Smooth muscle cell (in vitro differentiated cells): ENCODE measurements around the gene PCDHB6. TPM values are rescaled to one million over a fixed set of nuclear protein-coding genes. Genes with fewer than 3 reads are reported as not detected.
"Not testable (repeated sequence)": the region's sequence is repeated elsewhere in the genome, so short reads cannot be mapped to it uniquely, and the experiment has no call there.

Experiments used
- DNase-seq: peaks from one replicate; lab custom pipeline; 2025; ENCODE audit not compliant: unreplicated experiment; lab: John Stamatoyannopoulos, UW
- H2AFZ ChIP-seq: fragments of 200-600 bp; sonication (generic); 2 replicates; pipeline ENCODE4 v1.6.0; 2016; ENCODE audit warnings: antibody characterized with exemption, low read depth, mild to moderate bottlenecking
- H3F3A ChIP-seq: fragments of 200-600 bp; sonication (generic); 2 replicates; pipeline ENCODE4 v1.6.0; 2017; ENCODE audit warnings: antibody characterized with exemption, low read depth
- H3K27ac ChIP-seq: fragments of 200-600 bp; sonication (generic); 2 replicates; pipeline ENCODE4 v1.5.1; 2016; ENCODE audit warnings: low read depth, mild to moderate bottlenecking
- H3K27me3 ChIP-seq: fragments of 200-600 bp; sonication (generic); 2 replicates; pipeline ENCODE4 v1.6.1; 2016; ENCODE audit warnings: low read depth, mild to moderate bottlenecking
- H3K36me3 ChIP-seq: fragments of 200-600 bp; sonication (generic); 2 replicates; pipeline ENCODE4 v1.5.1; 2016; ENCODE audit warnings: low read depth
- H3K4me1 ChIP-seq: fragments of 200-600 bp; sonication (generic); 2 replicates; pipeline ENCODE4 v1.5.1; 2016; ENCODE audit warnings: low read depth
- H3K4me2 ChIP-seq: fragments of 200-600 bp; sonication (generic); 2 replicates; pipeline ENCODE4 v1.6.0; 2016; ENCODE audit warnings: mild to moderate bottlenecking
- H3K4me3 ChIP-seq: fragments of 200-600 bp; sonication (generic); 2 replicates; pipeline ENCODE4 v1.5.1; 2016; ENCODE audit warnings: mild to moderate bottlenecking
- H3K79me2 ChIP-seq: fragments of 200-600 bp; sonication (generic); 2 replicates; pipeline ENCODE4 v1.6.0; 2016; ENCODE audit warnings: low read depth, mild to moderate bottlenecking
- H3K9ac ChIP-seq: fragments of 200-600 bp; sonication (generic); 2 replicates; pipeline ENCODE4 v1.6.0; 2016; ENCODE audit warnings: low read depth
- H3K9me3 ChIP-seq: fragments of 200-600 bp; sonication (generic); replicated peaks from 2 replicates; pipeline ENCODE4 v1.5.1; 2016; ENCODE audit warnings: low read depth
- H4K20me1 ChIP-seq: fragments of 200-600 bp; sonication (generic); 2 replicates; pipeline ENCODE4 v1.6.0; 2016; ENCODE audit warnings: low read depth
- whole genome bisulfite sequencing: methylation state at CpG from one replicate; pipeline ENCODE4 v1.1.7; 2016; ENCODE audit warnings: low lambda C conversion rate; 5-methylcytosine and 5-hydroxymethylcytosine counted together
- polyA plus RNA-seq: library from polyadenylated mRNA; unstranded; fragments of >200 nt; fragmentation: Nextera tagmentation; extraction: Ambion mirVana; gene quantifications from 2 replicates; pipeline ENCODE4 v1.2.1, GENCODE V29; 2016
- total RNA-seq: library from RNA; depleted of rRNA; stranded (reverse); fragments of >200 nt; gene quantifications from 2 replicates; pipeline ENCODE4 v1.2.3, GENCODE V29; 2014
- TF ChIP-seq, protein P1 (sequence below): fragments of 200-600 bp; sonication (generic); IDR thresholded peaks from 2 replicates; pipeline ENCODE4 v1.5.1; 2017; ENCODE audit warnings: borderline replicate concordance, mild to moderate bottlenecking, antibody characterized with exemption; ENCODE audit not compliant: insufficient read depth, poor library complexity, severe bottlenecking

Gene PCDHB6
- total and polyA plus RNA-seq, 2 experiments from 2014 or later = 0.25 to 0.94 TPM

DNA sequence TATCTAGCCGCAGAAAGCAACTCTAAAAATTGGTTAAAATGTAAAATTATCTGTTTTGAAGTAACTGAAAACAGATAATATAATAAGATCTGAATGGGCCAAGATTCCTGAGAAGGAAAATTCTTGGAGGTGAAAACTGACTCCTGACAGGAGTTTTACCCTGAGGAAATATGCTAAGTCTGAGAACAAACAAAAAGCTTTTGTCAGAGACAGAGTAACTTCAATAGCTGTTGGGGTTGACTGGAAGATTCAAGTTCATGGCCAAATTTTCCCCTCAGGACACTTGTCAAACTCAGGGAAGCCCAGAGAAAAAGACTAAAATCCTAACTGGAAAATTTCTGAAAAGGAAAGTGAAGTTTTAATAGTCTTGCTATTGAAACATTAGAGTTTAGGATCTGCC, 22.6 kb upstream of the PCDHB6 start:
- Histone ChIP-seq H3K27ac (no peak overlapping the region), H3F3A (no peaks in the 10 kb centered on the region), H3K9ac (no peak overlapping the region), H3K4me3 (no peak overlapping the region), H3K9me3 (peaks cover 4% of the 10 kb centered on the region), H3K4me1 (no peaks in the 10 kb centered on the region), H3K79me2 (no peaks in the 10 kb centered on the region), H3K27me3 (no peaks in the 10 kb centered on the region), H4K20me1 (no peaks in the 10 kb centered on the region), H3K36me3 (peaks cover 8% of the 10 kb centered on the region), H3K4me2 (no peak overlapping the region), H2AFZ (no peak overlapping the region)
- TF ChIP-seq, protein P1, sequence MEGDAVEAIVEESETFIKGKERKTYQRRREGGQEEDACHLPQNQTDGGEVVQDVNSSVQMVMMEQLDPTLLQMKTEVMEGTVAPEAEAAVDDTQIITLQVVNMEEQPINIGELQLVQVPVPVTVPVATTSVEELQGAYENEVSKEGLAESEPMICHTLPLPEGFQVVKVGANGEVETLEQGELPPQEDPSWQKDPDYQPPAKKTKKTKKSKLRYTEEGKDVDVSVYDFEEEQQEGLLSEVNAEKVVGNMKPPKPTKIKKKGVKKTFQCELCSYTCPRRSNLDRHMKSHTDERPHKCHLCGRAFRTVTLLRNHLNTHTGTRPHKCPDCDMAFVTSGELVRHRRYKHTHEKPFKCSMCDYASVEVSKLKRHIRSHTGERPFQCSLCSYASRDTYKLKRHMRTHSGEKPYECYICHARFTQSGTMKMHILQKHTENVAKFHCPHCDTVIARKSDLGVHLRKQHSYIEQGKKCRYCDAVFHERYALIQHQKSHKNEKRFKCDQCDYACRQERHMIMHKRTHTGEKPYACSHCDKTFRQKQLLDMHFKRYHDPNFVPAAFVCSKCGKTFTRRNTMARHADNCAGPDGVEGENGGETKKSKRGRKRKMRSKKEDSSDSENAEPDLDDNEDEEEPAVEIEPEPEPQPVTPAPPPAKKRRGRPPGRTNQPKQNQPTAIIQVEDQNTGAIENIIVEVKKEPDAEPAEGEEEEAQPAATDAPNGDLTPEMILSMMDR = no peak
- 87% methylated on average over 1 of the region's 1 CpG for WGBS
- no peak for DNase-seq

DNA sequence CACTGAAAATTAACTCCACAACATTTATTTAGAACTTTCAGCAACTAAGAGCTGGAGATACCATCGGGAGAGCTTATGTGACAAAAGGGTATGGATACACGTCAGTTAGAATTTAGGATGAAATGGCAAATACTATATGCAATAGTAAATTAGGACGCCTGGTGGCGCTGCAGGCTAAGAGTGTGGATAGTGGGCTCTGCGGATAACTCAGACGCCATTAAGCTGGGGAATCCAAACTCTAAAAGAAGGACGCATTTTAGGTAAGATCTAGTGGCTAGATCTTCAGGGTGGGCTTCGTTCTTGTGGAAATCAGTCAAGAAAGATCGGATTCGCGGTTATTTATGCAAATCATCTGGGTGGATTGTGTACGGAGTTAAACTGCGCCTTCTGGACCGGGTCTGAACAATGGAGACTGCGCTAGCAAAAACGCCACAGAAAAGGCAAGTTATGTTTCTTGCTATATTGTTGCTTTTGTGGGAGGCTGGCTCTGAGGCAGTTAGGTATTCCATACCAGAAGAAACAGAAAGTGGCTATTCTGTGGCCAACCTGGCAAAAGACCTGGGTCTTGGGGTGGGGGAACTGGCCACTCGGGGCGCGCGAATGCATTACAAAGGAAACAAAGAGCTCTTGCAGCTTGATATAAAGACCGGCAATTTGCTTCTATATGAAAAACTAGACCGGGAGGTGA, 14.7 kb upstream of the PCDHB6 start, which contains the start of gene PCDHB5:
Gene PCDHB5 (plus strand): TSS at position 177 of the 688 bp plus-strand sequence. CDS start 229 bp downstream, at position 406.
- TF ChIP-seq, protein P1 = peak; percentile 49
- Histone ChIP-seq H3K27me3 (no peaks in the 10 kb centered on the region), H3K79me2 (no peaks in the 10 kb centered on the region), H3K4me3 (peak within 1 kb of the TSS; percentile 60), H3K9me3 (peaks cover 4% of the 10 kb centered on the region), H3K4me2 (peak within 1 kb of the TSS; percentile 76), H3K36me3 (no peaks in the 10 kb centered on the region), H3K4me1 (no peaks in the 10 kb centered on the region), H3F3A (no peaks in the 10 kb centered on the region), H3K27ac (no peak within 1 kb of the TSS), H3K9ac (peak within 1 kb of the TSS; percentile 60), H2AFZ (peak within 1 kb of the TSS; percentile 93), H4K20me1 (no peaks in the 10 kb centered on the region)
- DNase-seq = no peak
- WGBS = 42% methylated on average over 22 of the region's 22 CpGs

DNA sequence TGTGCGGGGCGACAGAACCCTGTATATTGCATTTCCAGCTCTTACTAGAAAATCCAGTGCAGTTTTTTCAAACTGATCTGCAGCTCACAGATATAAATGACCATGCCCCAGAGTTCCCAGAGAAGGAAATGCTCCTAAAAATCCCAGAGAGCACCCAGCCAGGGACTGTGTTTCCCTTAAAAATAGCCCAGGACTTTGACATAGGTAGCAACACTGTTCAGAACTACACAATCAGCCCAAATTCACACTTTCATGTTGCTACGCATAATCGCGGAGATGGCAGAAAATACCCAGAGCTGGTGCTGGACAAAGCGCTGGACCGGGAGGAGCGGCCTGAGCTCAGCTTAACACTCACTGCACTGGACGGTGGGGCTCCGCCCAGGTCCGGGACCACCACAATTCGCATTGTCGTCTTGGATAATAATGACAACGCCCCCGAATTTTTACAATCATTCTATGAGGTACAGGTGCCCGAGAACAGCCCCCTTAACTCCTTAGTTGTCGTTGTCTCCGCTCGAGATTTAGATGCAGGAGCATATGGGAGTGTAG, 14.1 kb upstream of the PCDHB6 start:
- no peaks in the 10 kb centered on the region for H3K79me2 ChIP-seq
- 74% methylated on average over 19 of the region's 19 CpGs for WGBS

DNA sequence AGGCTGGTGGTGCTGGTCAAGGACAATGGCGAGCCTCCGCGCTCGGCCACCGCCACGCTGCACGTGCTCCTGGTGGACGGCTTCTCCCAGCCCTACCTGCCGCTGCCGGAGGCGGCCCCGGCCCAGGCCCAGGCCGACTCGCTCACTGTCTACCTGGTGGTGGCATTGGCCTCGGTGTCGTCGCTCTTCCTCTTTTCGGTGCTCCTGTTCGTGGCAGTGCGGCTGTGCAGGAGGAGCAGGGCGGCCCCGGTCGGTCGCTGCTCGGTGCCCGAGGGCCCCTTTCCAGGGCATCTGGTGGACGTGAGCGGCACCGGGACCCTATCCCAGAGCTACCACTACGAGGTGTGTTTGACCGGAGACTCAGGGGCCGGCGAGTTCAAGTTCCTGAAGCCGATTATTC, 12.5 kb upstream of the PCDHB6 start:
- H3F3A ChIP-seq, H3K36me3 ChIP-seq, H3K79me2 ChIP-seq, H4K20me1 ChIP-seq, H3K9me3 ChIP-seq, H3K4me1 ChIP-seq, H3K27ac ChIP-seq, H3K4me2 ChIP-seq, H2AFZ ChIP-seq, H3K4me3 ChIP-seq, DNase-seq, H3K27me3 ChIP-seq, H3K9ac ChIP-seq: not testable (repeated sequence)
- WGBS = 97% methylated on average over 34 of the region's 34 CpGs

More for the DNA sequence above, 14.1 kb upstream of the PCDHB6 start:
- H3F3A ChIP-seq = no peaks in the 10 kb centered on the region
- H3K4me2 ChIP-seq = peak overlapping the region; percentile 76
- H3K9ac ChIP-seq = peak overlapping the region; percentile 60
- no peaks in the 10 kb centered on the region for H3K4me1 ChIP-seq
- H3K36me3 ChIP-seq = no peaks in the 10 kb centered on the region
- H3K27ac ChIP-seq = no peak overlapping the region
- peak overlapping the region; percentile 60 for H3K4me3 ChIP-seq
- TF ChIP-seq, protein P1 = no peak
- H4K20me1 ChIP-seq = no peaks in the 10 kb centered on the region
- H2AFZ ChIP-seq = peak overlapping the region; percentile 93
- no peak for DNase-seq
- H3K27me3 ChIP-seq = no peaks in the 10 kb centered on the region
- H3K9me3 ChIP-seq = peaks cover 4% of the 10 kb centered on the region
